ENCODE data around the gene ZCCHC17.
A peak's percentile ranks its signal among the peaks of the same experiment; 100 is the strongest.

The ZCCHC17 gene

GRCh38 chr1:31295874-31296485 lies 852 bp upstream of the ZCCHC17 start:
- DNase-seq (ENCODE audit: low read depth, low spot score): no peak
- peaks cover 5% of the 10 kb centered on the region for H3K4me1 ChIP-seq (ENCODE audit: insufficient read depth, insufficient read length)
- peak overlapping the region; percentile 100 for H3K4me3 ChIP-seq (ENCODE audit: insufficient read length, low read depth)
- TF ChIP-seq ZNF274 (IDR thresholded peaks at IDR 0.05; ENCODE audit: low read depth, low read length): no peak
- no peak for TF ChIP-seq SUZ12 (IDR thresholded peaks at IDR 0.05; ENCODE audit: extremely low read depth, insufficient read depth, insufficient read length)
- TF ChIP-seq YY1 (IDR thresholded peaks at IDR 0.05; ENCODE audit: insufficient read depth, insufficient read length): no peak
- peak overlapping the region; percentile 100 for H3K9ac ChIP-seq (ENCODE audit: insufficient read length, low read depth)
- H3K27me3 ChIP-seq (ENCODE audit: insufficient read depth, insufficient read length): no peaks in the 10 kb centered on the region
- H3K36me3 ChIP-seq (ENCODE audit: insufficient read depth, insufficient read length, low read length): peaks cover 62% of the 10 kb centered on the region
- H3K9me3 ChIP-seq (ENCODE audit: insufficient read depth, low read length): no peaks in the 10 kb centered on the region

- Histone ChIP-seq H3K9ac (ENCODE audit: insufficient read length, low read depth) (peak overlapping the region; percentile 98), H3K27me3 (ENCODE audit: insufficient read depth, insufficient read length) (no peaks in the 10 kb centered on the region), H3K9me3 (ENCODE audit: insufficient read depth, low read length) (no peaks in the 10 kb centered on the region), H3K4me3 (ENCODE audit: insufficient read length, low read depth) (peak overlapping the region; percentile 100), H3K4me1 (ENCODE audit: insufficient read depth, insufficient read length) (peaks cover 5% of the 10 kb centered on the region), H3K36me3 (ENCODE audit: insufficient read depth, insufficient read length, low read length) (peaks cover 59% of the 10 kb centered on the region)
- DNase-seq (ENCODE audit: low read depth, low spot score): no peak
- TF ChIP-seq YY1 (IDR thresholded peaks at IDR 0.05; ENCODE audit: insufficient read depth, insufficient read length) (no peak), ZNF274 (IDR thresholded peaks at IDR 0.05; ENCODE audit: low read depth, low read length) (no peak), SUZ12 (IDR thresholded peaks at IDR 0.05; ENCODE audit: extremely low read depth, insufficient read depth, insufficient read length) (no peak)
Measured at GRCh38 chr1:31297277-31298247, 730 bp downstream of the ZCCHC17 start.

GRCh38 chr1:31299365-31299764 lies 2.5 kb downstream of the ZCCHC17 start:
- H3K36me3 ChIP-seq (ENCODE audit: insufficient read depth, insufficient read length, low read length): peaks cover 52% of the 10 kb centered on the region
- no peak overlapping the region for H3K9ac ChIP-seq (ENCODE audit: insufficient read length, low read depth)
- H3K27me3 ChIP-seq (ENCODE audit: insufficient read depth, insufficient read length): no peaks in the 10 kb centered on the region
- no peak overlapping the region for H3K4me3 ChIP-seq (ENCODE audit: insufficient read length, low read depth)
- no peak for DNase-seq (ENCODE audit: low read depth, low spot score)
- no peaks in the 10 kb centered on the region for H3K9me3 ChIP-seq (ENCODE audit: insufficient read depth, low read length)
- peaks cover 5% of the 10 kb centered on the region for H3K4me1 ChIP-seq (ENCODE audit: insufficient read depth, insufficient read length)
- TF ChIP-seq SUZ12 (IDR thresholded peaks at IDR 0.05; ENCODE audit: extremely low read depth, insufficient read depth, insufficient read length) (no peak), ZNF274 (IDR thresholded peaks at IDR 0.05; ENCODE audit: low read depth, low read length) (no peak), YY1 (IDR thresholded peaks at IDR 0.05; ENCODE audit: insufficient read depth, insufficient read length) (no peak)

- TF ChIP-seq SUZ12 (IDR thresholded peaks at IDR 0.05; ENCODE audit: extremely low read depth, insufficient read depth, insufficient read length): no peak
- no peak for TF ChIP-seq YY1 (IDR thresholded peaks at IDR 0.05; ENCODE audit: insufficient read depth, insufficient read length)
- TF ChIP-seq ZNF274 (IDR thresholded peaks at IDR 0.05; ENCODE audit: low read depth, low read length): no peak
Measured at GRCh38 chr1:31300193-31300592, 3.4 kb downstream of the ZCCHC17 start.

GRCh38 chr1:31302709-31303441 lies 6.0 kb downstream of the ZCCHC17 start:
- TF ChIP-seq SUZ12 (IDR thresholded peaks at IDR 0.05; ENCODE audit: extremely low read depth, insufficient read depth, insufficient read length): no peak
- no peak for TF ChIP-seq ZNF274 (IDR thresholded peaks at IDR 0.05; ENCODE audit: low read depth, low read length)
- TF ChIP-seq YY1 (IDR thresholded peaks at IDR 0.05; ENCODE audit: insufficient read depth, insufficient read length): no peak
- peaks cover 49% of the 10 kb centered on the region for H3K36me3 ChIP-seq (ENCODE audit: insufficient read depth, insufficient read length, low read length)
- no peak for DNase-seq (ENCODE audit: low read depth, low spot score)
- H3K4me1 ChIP-seq (ENCODE audit: insufficient read depth, insufficient read length): no peaks in the 10 kb centered on the region
- no peak overlapping the region for H3K4me3 ChIP-seq (ENCODE audit: insufficient read length, low read depth)
- no peaks in the 10 kb centered on the region for H3K9me3 ChIP-seq (ENCODE audit: insufficient read depth, low read length)
- H3K27me3 ChIP-seq (ENCODE audit: insufficient read depth, insufficient read length): no peaks in the 10 kb centered on the region
- H3K9ac ChIP-seq (ENCODE audit: insufficient read length, low read depth): no peak overlapping the region

More at GRCh38 chr1:31300193-31300592, 3.4 kb downstream of the ZCCHC17 start:
- no peaks in the 10 kb centered on the region for H3K27me3 ChIP-seq (ENCODE audit: insufficient read depth, insufficient read length)
- DNase-seq (ENCODE audit: low read depth, low spot score): no peak
- no peak overlapping the region for H3K9ac ChIP-seq (ENCODE audit: insufficient read length, low read depth)
- peaks cover 49% of the 10 kb centered on the region for H3K36me3 ChIP-seq (ENCODE audit: insufficient read depth, insufficient read length, low read length)
- no peaks in the 10 kb centered on the region for H3K9me3 ChIP-seq (ENCODE audit: insufficient read depth, low read length)
- no peak overlapping the region for H3K4me3 ChIP-seq (ENCODE audit: insufficient read length, low read depth)
- H3K4me1 ChIP-seq (ENCODE audit: insufficient read depth, insufficient read length): peaks cover 2% of the 10 kb centered on the region

- H3K27me3 ChIP-seq (ENCODE audit: insufficient read depth, insufficient read length): no peaks in the 10 kb centered on the region
- H3K36me3 ChIP-seq (ENCODE audit: insufficient read depth, insufficient read length, low read length): peaks cover 59% of the 10 kb centered on the region
- no peaks in the 10 kb centered on the region for H3K4me1 ChIP-seq (ENCODE audit: insufficient read depth, insufficient read length)
- DNase-seq (ENCODE audit: low read depth, low spot score): no peak
- TF ChIP-seq SUZ12 (IDR thresholded peaks at IDR 0.05; ENCODE audit: extremely low read depth, insufficient read depth, insufficient read length) (no peak), YY1 (IDR thresholded peaks at IDR 0.05; ENCODE audit: insufficient read depth, insufficient read length) (no peak)
- H3K4me3 ChIP-seq (ENCODE audit: insufficient read length, low read depth): no peak overlapping the region
- H3K9ac ChIP-seq (ENCODE audit: insufficient read length, low read depth): no peak overlapping the region
- no peaks in the 10 kb centered on the region for H3K9me3 ChIP-seq (ENCODE audit: insufficient read depth, low read length)
Measured at GRCh38 chr1:31306278-31306677, 9.4 kb downstream of the ZCCHC17 start.

Data from NT2/D1 (cell line).